ENCODE measurements around the gene SERPINA1. TPM values are rescaled to one million over a fixed set of nuclear protein-coding genes. Genes with fewer than 3 reads are reported as not detected.
A peak's percentile ranks its signal among the peaks of the same experiment; 100 is the strongest.
"Not testable (repeated sequence)": the region's sequence is repeated elsewhere in the genome, so short reads cannot be mapped to it uniquely, and the experiment has no call there.

Gene SERPINA1
- total RNA-seq, 2 donors from 2014 or later = 15.2 to 22.4 TPM

DNA sequence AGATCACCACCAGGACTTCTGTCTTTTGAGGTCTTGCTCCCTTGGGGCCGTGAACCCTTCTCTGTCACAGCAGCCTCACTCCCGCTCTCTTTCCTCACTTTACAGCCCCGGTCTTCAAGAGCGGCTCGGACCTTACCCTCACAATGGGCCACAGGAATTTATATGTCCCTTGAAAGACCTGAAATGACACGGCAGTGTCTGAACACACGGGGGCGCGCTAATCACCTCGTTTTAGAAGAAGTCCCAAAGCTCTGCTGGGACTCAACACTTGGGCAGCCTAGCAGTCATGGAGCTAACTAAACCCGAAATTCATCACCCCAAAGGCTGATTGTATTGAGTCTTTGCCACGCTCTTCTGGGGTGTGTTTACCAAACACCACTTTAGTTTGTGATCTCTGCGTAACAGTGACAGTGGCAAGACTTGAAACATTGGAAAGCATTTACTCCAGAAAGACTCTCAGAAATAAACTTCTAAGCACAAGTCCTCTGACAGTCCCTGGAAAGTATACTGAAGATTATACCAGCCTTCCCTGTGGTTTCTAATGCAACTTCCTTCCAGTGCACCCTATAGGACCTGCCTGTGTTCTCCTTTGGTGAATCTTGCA, 35.2 kb upstream of the SERPINA1 start:
- Histone ChIP-seq H3K27me3 (replicated peaks; ENCODE audit: insufficient read depth) (no peaks in the 10 kb centered on the region), H3K27ac (no peak overlapping the region), H3K4me1 (ENCODE audit: control insufficient read depth in 1 of 2, low read depth in 2 of 2) (no peaks in the 10 kb centered on the region), H3K9me3 (no peaks in the 10 kb centered on the region), H3K36me3 (no peaks in the 10 kb centered on the region), H3K4me3 (no peak overlapping the region)
- no peak for ATAC-seq (ENCODE audit: insufficient number of reproducible peaks, low FRiP score, low read depth)
- DNase-seq (ENCODE audit: low spot score) = peak; percentile 2
- TF ChIP-seq, protein P1, sequence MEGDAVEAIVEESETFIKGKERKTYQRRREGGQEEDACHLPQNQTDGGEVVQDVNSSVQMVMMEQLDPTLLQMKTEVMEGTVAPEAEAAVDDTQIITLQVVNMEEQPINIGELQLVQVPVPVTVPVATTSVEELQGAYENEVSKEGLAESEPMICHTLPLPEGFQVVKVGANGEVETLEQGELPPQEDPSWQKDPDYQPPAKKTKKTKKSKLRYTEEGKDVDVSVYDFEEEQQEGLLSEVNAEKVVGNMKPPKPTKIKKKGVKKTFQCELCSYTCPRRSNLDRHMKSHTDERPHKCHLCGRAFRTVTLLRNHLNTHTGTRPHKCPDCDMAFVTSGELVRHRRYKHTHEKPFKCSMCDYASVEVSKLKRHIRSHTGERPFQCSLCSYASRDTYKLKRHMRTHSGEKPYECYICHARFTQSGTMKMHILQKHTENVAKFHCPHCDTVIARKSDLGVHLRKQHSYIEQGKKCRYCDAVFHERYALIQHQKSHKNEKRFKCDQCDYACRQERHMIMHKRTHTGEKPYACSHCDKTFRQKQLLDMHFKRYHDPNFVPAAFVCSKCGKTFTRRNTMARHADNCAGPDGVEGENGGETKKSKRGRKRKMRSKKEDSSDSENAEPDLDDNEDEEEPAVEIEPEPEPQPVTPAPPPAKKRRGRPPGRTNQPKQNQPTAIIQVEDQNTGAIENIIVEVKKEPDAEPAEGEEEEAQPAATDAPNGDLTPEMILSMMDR (IDR thresholded peaks at IDR 0.05) = peak; percentile 36

- Histone ChIP-seq H3K4me1 (ENCODE audit: control insufficient read depth in 1 of 2, low read depth in 2 of 2) (no peaks in the 10 kb centered on the region), H3K4me3 (no peak overlapping the region), H3K36me3 (no peaks in the 10 kb centered on the region), H3K27ac (no peak overlapping the region), H3K9me3 (no peaks in the 10 kb centered on the region), H3K27me3 (replicated peaks; ENCODE audit: insufficient read depth) (no peaks in the 10 kb centered on the region)
- TF ChIP-seq, protein P1 (IDR thresholded peaks at IDR 0.05) = no peak
- DNase-seq (ENCODE audit: low spot score) = no peak
- no peak for ATAC-seq (ENCODE audit: insufficient number of reproducible peaks, low FRiP score, low read depth)
Observed at GRCh38 chr14:94421316-94421715, 32.9 kb upstream of the SERPINA1 start.

DNA sequence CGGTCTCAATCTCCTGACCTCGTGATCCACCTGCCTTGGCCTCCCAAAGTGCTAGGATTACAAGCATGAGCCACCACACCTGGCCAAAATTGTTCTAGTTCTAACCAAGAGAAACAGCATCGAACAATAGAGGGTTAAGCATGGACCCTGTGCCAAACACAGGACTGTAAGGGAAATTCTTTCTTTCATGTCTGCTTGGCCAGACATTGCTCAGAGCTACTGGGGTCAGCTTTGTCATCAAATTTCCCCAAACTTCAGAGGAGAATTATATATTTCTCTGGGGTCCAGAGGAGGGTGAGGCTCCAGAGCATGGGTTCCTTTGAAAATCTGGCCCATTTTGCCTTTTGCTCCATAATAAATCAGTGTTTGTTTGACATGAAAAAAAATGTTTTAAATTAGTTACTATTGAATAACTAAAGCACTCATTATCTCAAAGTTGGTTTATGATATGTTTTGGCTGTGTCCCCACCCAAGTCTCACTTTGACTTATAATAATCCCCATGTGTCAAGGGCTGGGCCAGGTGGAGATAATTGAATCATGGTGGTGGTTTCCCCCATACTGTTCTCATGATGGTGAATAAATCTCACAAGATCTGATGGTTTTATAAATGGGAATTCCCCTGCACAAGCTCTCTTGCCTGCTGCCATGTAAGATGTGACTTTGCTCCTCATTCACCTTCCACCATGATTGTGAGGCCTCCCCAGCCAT, 29.2 kb upstream of the SERPINA1 start:
- not testable (repeated sequence) for DNase-seq (ENCODE audit: low spot score); H3K36me3 ChIP-seq; H3K4me3 ChIP-seq; H3K4me1 ChIP-seq (ENCODE audit: control insufficient read depth in 1 of 2, low read depth in 2 of 2); H3K27me3 ChIP-seq (replicated peaks; ENCODE audit: insufficient read depth); H3K27ac ChIP-seq; H3K9me3 ChIP-seq; ATAC-seq (ENCODE audit: insufficient number of reproducible peaks, low FRiP score, low read depth)

- ATAC-seq (ENCODE audit: insufficient number of reproducible peaks, low FRiP score, low read depth) (no peak), DNase-seq (ENCODE audit: low spot score) (no peak)
- H3K36me3 ChIP-seq = no peaks in the 10 kb centered on the region
- no peaks in the 10 kb centered on the region for H3K27me3 ChIP-seq (replicated peaks; ENCODE audit: insufficient read depth)
- no peak overlapping the region for H3K27ac ChIP-seq
- no peak overlapping the region for H3K4me3 ChIP-seq
- H3K9me3 ChIP-seq = no peaks in the 10 kb centered on the region
- H3K4me1 ChIP-seq (ENCODE audit: control insufficient read depth in 1 of 2, low read depth in 2 of 2) = no peaks in the 10 kb centered on the region
- TF ChIP-seq, protein P1 (IDR thresholded peaks at IDR 0.05) = no peak
Observed at GRCh38 chr14:94412671-94413638, 24.6 kb upstream of the SERPINA1 start.

- Histone ChIP-seq H3K36me3 (no peaks in the 10 kb centered on the region), H3K4me1 (ENCODE audit: control insufficient read depth in 1 of 2, low read depth in 2 of 2) (no peaks in the 10 kb centered on the region), H3K27ac (no peak overlapping the region), H3K4me3 (no peak overlapping the region), H3K27me3 (replicated peaks; ENCODE audit: insufficient read depth) (no peaks in the 10 kb centered on the region), H3K9me3 (no peaks in the 10 kb centered on the region)
- TF ChIP-seq, protein P1 (IDR thresholded peaks at IDR 0.05) = no peak
- ATAC-seq (ENCODE audit: insufficient number of reproducible peaks, low FRiP score, low read depth) (no peak), DNase-seq (ENCODE audit: low spot score) (no peak)
Observed at GRCh38 chr14:94411638-94412037, 23.2 kb upstream of the SERPINA1 start.

- H3K4me3 ChIP-seq; DNase-seq (ENCODE audit: low spot score); H3K27me3 ChIP-seq (replicated peaks; ENCODE audit: insufficient read depth); ATAC-seq (ENCODE audit: insufficient number of reproducible peaks, low FRiP score, low read depth); H3K36me3 ChIP-seq; H3K9me3 ChIP-seq; H3K4me1 ChIP-seq (ENCODE audit: control insufficient read depth in 1 of 2, low read depth in 2 of 2); H3K27ac ChIP-seq: not testable (repeated sequence)
Observed at GRCh38 chr14:94409430-94409829, 21.0 kb upstream of the SERPINA1 start.
